Mesodermal cell (in vitro differentiated cells): ENCODE measurements around the gene SUGP1.

Experiments
- H3K27ac ChIP-seq: 2 replicates; pipeline ENCODE4 v1.7.0; 2013; ENCODE audit warnings: mild to moderate bottlenecking, low read depth, low read length, moderate library complexity; ENCODE audit not compliant: severe bottlenecking
- H3K36me3 ChIP-seq: 2 replicates; pipeline ENCODE4 v1.7.1; 2013; ENCODE audit warnings: mild to moderate bottlenecking, low read length, moderate library complexity; ENCODE audit not compliant: control insufficient read depth, insufficient read depth
- H3K4me1 ChIP-seq: one replicate; pipeline ENCODE4 v1.7.1; 2013; ENCODE audit warnings: mild to moderate bottlenecking, low read length; ENCODE audit not compliant: insufficient read depth, control insufficient read depth, poor library complexity, severe bottlenecking
- H3K4me3 ChIP-seq: 2 replicates; pipeline ENCODE4 v1.7.0; 2013; ENCODE audit warnings: low read length, control low read depth, mild to moderate bottlenecking; ENCODE audit not compliant: insufficient read depth, poor library complexity, severe bottlenecking; ENCODE audit errors: extremely low read depth
- H3K9me3 ChIP-seq: 2 replicates; pipeline ENCODE4 v1.7.1; 2013; ENCODE audit warnings: mild to moderate bottlenecking, low read length, moderate library complexity; ENCODE audit not compliant: control insufficient read depth
- WGBS, 2 experiments: methylation state at CpG; one replicate each; pipeline ENCODE4 v1.1.5; 2013; ENCODE audit warnings: missing lambda C conversion rate in 2 of 2; ENCODE audit not compliant: insufficient coverage in 2 of 2; 5-methylcytosine and 5-hydroxymethylcytosine counted together

SUGP1 gene

DNA sequence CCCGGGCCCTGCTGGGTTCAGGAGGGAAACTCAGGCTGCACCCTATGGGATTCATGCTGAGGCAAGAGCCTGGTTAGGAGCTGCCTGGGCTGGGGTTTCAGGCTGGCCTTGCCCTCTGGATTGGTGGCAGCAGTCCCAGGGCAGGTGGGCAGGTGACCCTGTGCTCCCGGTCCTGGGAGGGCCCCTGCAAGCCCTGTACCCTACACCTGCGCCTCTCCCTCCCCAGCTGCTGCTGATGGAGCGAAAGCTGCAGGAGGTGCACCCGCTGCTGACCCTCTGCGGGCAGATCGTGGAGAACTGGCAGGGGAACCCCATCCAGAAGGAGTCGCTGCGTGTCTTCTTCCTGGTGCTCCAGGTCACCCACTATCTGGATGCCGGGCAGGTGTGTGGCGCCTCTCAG, 20.7 kb upstream of the SUGP1 start:
- 96% methylated on average over 9 to 11 of the region's 11 CpGs for WGBS, 2 experiments
- H3K9me3 ChIP-seq: no peaks in the 10 kb centered on the region
- H3K27ac ChIP-seq: no peak overlapping the region
- no peak overlapping the region for H3K4me3 ChIP-seq
- H3K4me1 ChIP-seq: no peaks in the 10 kb centered on the region
- H3K36me3 ChIP-seq: peaks cover 76% of the 10 kb centered on the region

DNA sequence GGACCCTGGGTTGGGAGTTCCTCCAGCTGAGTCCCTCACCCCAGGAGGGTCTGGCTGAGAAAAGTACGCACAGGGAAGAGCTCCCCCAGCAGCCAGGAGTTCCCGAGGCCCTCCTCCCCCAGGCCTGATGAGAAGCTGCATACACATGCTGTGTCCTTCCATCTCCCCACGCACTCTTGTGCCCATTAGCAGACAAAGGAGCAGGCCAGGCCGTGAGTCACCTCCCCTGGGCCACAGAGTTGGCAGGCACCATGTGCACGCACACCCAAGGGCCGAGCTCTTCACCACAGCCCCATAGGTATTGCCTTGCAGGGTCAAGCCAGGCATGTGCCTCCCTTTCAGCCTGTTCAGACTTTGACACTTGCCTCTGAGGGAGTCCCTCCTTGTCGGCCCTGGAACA, 17.8 kb upstream of the SUGP1 start:
- Histone ChIP-seq H3K4me1 (no peaks in the 10 kb centered on the region), H3K9me3 (no peaks in the 10 kb centered on the region), H3K4me3 (no peak overlapping the region), H3K27ac (no peak overlapping the region), H3K36me3 (peaks cover 68% of the 10 kb centered on the region)
- WGBS, 2 experiments: 89 to 92% methylated on average over 5 to 7 of the region's 7 CpGs

- Histone ChIP-seq H3K9me3 (no peaks in the 10 kb centered on the region), H3K4me3 (no peak overlapping the region), H3K36me3 (peaks cover 62% of the 10 kb centered on the region), H3K4me1 (no peaks in the 10 kb centered on the region), H3K27ac (no peak overlapping the region)
- 91 to 97% methylated on average over 8 to 10 of the region's 17 CpGs for WGBS, 2 experiments
These were observed 16.8 kb upstream of the SUGP1 start for GRCh38 chr19:19337120-19337519.

- H3K9me3 ChIP-seq: no peaks in the 10 kb centered on the region
- no peaks in the 10 kb centered on the region for H3K4me1 ChIP-seq
- peaks cover 66% of the 10 kb centered on the region for H3K36me3 ChIP-seq
- WGBS, 2 experiments: 100% methylated on average over 1 of the region's 3 CpGs; no CpG with 5 or more reads in 1 of the 2 experiments
- no peak overlapping the region for H3K4me3 ChIP-seq
- H3K27ac ChIP-seq: no peak overlapping the region
These were observed 16.3 kb upstream of the SUGP1 start for GRCh38 chr19:19336597-19336996.

DNA sequence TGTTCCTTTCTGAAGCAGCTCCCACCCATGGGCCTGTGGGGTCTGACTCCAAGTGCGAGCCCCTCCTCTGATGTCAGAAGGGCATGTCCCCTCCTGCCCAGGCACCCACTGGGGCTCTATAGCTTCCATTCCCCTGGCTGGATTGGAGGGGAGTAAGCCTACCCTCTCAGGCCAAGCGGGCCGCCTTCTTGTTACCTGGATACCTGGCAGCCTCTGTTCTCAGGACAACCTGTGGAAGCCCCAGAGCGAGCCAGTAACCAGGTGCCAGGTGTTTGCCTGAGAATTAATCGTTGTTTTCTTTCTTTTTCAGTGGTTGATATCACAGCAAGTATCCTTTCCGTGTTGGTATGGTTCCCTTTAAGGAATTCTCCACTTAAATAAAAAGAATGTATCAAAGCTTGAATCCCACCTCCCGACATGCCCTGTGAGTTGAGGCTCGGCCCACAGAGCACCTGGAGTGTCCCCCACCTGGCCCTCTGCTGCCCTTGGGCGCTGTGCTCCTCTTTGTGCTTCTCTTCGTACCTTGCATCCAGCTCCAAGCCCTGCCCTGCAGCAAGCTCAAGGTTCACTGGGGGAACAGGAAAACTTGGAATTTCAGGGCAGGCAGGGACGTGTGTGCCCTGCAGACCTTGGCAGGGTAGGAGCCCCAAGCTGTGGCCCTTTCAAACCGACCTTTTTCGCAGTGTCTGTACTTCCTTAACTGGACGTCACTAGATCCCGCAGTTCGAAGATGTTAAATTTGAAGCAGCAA, 15.3 kb upstream of the SUGP1 start:
- no peaks in the 10 kb centered on the region for H3K9me3 ChIP-seq
- peaks cover 69% of the 10 kb centered on the region for H3K36me3 ChIP-seq
- WGBS, 2 experiments: 84% methylated on average over 16 of the region's 16 CpGs
- H3K4me3 ChIP-seq: no peak overlapping the region
- no peaks in the 10 kb centered on the region for H3K4me1 ChIP-seq
- no peak overlapping the region for H3K27ac ChIP-seq

GRCh38 chr19:19334989-19335344, 14.7 kb upstream of the SUGP1 start:
- Histone ChIP-seq H3K27ac (no peak overlapping the region), H3K9me3 (no peaks in the 10 kb centered on the region), H3K4me1 (no peaks in the 10 kb centered on the region), H3K36me3 (peaks cover 72% of the 10 kb centered on the region), H3K4me3 (no peak overlapping the region)
- WGBS, 2 experiments: 94 to 100% methylated on average over 3 of the region's 3 CpGs

- no peaks in the 10 kb centered on the region for H3K9me3 ChIP-seq
- H3K36me3 ChIP-seq: peaks cover 73% of the 10 kb centered on the region
- WGBS, 2 experiments: 93 to 94% methylated on average over 21 to 22 of the region's 22 CpGs
- H3K27ac ChIP-seq: no peak overlapping the region
- no peaks in the 10 kb centered on the region for H3K4me1 ChIP-seq
- no peak overlapping the region for H3K4me3 ChIP-seq
These were observed 14.0 kb upstream of the SUGP1 start for GRCh38 chr19:19334063-19334988.

DNA sequence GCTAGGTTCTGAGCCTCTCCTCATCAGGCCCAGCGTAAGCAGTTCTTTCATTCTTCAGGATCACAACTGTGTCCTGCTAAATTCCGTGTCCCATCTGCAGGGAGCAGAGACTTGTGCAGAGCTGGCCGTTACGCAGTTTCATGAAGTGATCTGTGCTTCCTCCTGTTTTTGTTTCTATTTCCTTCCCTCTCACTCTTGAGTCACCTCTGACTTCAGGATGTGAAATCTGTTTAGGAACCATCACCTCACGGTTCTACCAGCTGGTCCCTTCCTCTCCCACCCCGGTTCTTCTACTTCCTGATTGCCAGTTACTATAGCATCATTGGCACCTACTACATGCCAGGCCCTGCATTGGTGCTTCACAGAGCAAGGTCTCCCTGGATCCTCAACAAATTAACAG, 8.8 kb upstream of the SUGP1 start:
- H3K36me3 ChIP-seq: peaks cover 72% of the 10 kb centered on the region
- no peaks in the 10 kb centered on the region for H3K4me1 ChIP-seq
- WGBS, 2 experiments: 75 to 78% methylated on average over 6 of the region's 6 CpGs

GRCh38 chr19:19327672-19328071, 7.4 kb upstream of the SUGP1 start:
- H3K4me1 ChIP-seq: no peaks in the 10 kb centered on the region
- H3K4me3 ChIP-seq: no peak overlapping the region
- no peaks in the 10 kb centered on the region for H3K9me3 ChIP-seq
- no peak overlapping the region for H3K27ac ChIP-seq
- peaks cover 80% of the 10 kb centered on the region for H3K36me3 ChIP-seq
- 93 to 97% methylated on average over 6 to 8 of the region's 8 CpGs for WGBS, 2 experiments

More for the DNA sequence above, 8.8 kb upstream of the SUGP1 start:
- no peaks in the 10 kb centered on the region for H3K9me3 ChIP-seq
- no peak overlapping the region for H3K4me3 ChIP-seq
- no peak overlapping the region for H3K27ac ChIP-seq

GRCh38 chr19:19324059-19324770, 3.9 kb upstream of the SUGP1 start:
- H3K36me3 ChIP-seq: peaks cover 60% of the 10 kb centered on the region
- no peak overlapping the region for H3K4me3 ChIP-seq
- no peak overlapping the region for H3K27ac ChIP-seq
- peaks cover 9% of the 10 kb centered on the region for H3K4me1 ChIP-seq
- no peaks in the 10 kb centered on the region for H3K9me3 ChIP-seq
- WGBS, 2 experiments: 99 to 100% methylated on average over 7 of the region's 7 CpGs
